Measurements from ENCODE around the gene ODAD3.

Gene ODAD3

DNA sequence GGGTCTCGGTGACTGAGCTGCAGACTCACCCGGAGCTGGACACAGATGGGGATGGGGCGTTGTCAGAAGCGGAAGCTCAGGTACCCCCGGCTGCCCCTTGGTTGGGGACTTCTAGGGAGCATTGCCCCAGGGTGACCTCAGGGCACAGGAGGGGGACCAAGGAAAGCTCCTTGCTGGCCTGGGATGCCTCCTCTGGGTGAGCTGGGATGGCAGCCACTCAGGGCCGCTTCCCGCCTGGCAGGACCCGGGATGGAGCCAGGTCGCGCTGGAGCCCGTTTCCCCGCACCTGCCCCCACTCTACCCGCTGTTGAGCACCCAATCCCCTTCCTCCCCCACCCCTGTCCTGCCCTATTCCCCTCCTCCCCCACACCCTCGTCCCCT, 11.3 kb upstream of the ODAD3 start:
- no peaks in the 10 kb centered on the region for H3K27me3 ChIP-seq (ENCODE audit: insufficient read depth, low read length, poor library complexity)
- no peak overlapping the region for H3K4me2 ChIP-seq (ENCODE audit: insufficient read depth, low read length)
- TF ChIP-seq CTCF (IDR thresholded peaks at IDR 0.05; ENCODE audit: borderline replicate concordance, extremely low read depth, low read length, poor library complexity, severe bottlenecking) (no peak), EZH2 (IDR thresholded peaks at IDR 0.05; ENCODE audit: borderline replicate concordance, low read depth, low read length, severe bottlenecking) (no peak)
- no peaks in the 10 kb centered on the region for H3K9me3 ChIP-seq (ENCODE audit: insufficient read depth, low read length, severe bottlenecking)
- peaks cover 24% of the 10 kb centered on the region for H4K20me1 ChIP-seq (ENCODE audit: insufficient read depth, low read length)
- H2AFZ ChIP-seq (ENCODE audit: low read depth, low read length) = no peak overlapping the region
- H3K27ac ChIP-seq (ENCODE audit: low read length) = no peak overlapping the region
- H3K9ac ChIP-seq (ENCODE audit: low read depth, low read length) = no peak overlapping the region
- H3K36me3 ChIP-seq (ENCODE audit: insufficient read depth, low read length) = peaks cover 80% of the 10 kb centered on the region
- H3K4me1 ChIP-seq (ENCODE audit: insufficient read depth, low read length) = no peaks in the 10 kb centered on the region
- no peak overlapping the region for H3K4me3 ChIP-seq (ENCODE audit: low read depth in 1 of 2, low read length in 2 of 2)
- peaks cover 9% of the 10 kb centered on the region for H3K79me2 ChIP-seq (ENCODE audit: insufficient read depth, low read length)
- DNase-seq (no peak), ATAC-seq (ENCODE audit: insufficient read depth, low read depth) (no peak)

DNA sequence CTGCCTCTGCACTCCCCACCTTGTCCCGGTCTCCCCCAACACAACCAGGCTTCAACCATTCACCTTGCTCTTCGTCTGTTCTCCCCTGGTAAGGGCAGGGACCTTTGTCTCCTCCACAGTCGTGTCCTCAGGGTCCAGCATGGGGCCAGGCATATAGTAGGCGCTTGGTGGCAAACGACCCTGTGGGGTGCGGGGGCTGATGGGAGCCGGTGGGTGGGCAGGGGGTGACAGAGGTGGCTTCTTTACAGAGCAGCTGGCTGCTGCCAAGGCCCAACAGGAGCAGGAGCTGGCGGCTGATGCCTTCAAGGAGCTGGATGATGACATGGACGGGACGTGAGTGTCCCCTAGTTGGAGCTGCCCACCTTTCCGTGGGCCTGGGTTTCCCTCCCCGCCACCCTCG, 10.2 kb upstream of the ODAD3 start:
- no peak overlapping the region for H3K4me2 ChIP-seq (ENCODE audit: insufficient read depth, low read length)
- no peaks in the 10 kb centered on the region for H3K9me3 ChIP-seq (ENCODE audit: insufficient read depth, low read length, severe bottlenecking)
- no peak for TF ChIP-seq EZH2 (IDR thresholded peaks at IDR 0.05; ENCODE audit: borderline replicate concordance, low read depth, low read length, severe bottlenecking)
- no peak for TF ChIP-seq CTCF (IDR thresholded peaks at IDR 0.05; ENCODE audit: borderline replicate concordance, extremely low read depth, low read length, poor library complexity, severe bottlenecking)
- DNase-seq = no peak
- 0 out of 2 replicates have a peak, but pooled peaks cover 3% of the 10 kb centered on the region for H3K4me1 ChIP-seq (ENCODE audit: insufficient read depth, low read length)
- no peak overlapping the region for H3K4me3 ChIP-seq (ENCODE audit: low read depth in 1 of 2, low read length in 2 of 2)
- ATAC-seq (ENCODE audit: insufficient read depth, low read depth) = no peak
- no peak overlapping the region for H3K27ac ChIP-seq (ENCODE audit: low read length)
- H3K27me3 ChIP-seq (ENCODE audit: insufficient read depth, low read length, poor library complexity) = no peaks in the 10 kb centered on the region
- H3K36me3 ChIP-seq (ENCODE audit: insufficient read depth, low read length) = peaks cover 86% of the 10 kb centered on the region
- peaks cover 16% of the 10 kb centered on the region for H3K79me2 ChIP-seq (ENCODE audit: insufficient read depth, low read length)
- H4K20me1 ChIP-seq (ENCODE audit: insufficient read depth, low read length) = peaks cover 31% of the 10 kb centered on the region
- no peak overlapping the region for H2AFZ ChIP-seq (ENCODE audit: low read depth, low read length)
- no peak overlapping the region for H3K9ac ChIP-seq (ENCODE audit: low read depth, low read length)

DNA sequence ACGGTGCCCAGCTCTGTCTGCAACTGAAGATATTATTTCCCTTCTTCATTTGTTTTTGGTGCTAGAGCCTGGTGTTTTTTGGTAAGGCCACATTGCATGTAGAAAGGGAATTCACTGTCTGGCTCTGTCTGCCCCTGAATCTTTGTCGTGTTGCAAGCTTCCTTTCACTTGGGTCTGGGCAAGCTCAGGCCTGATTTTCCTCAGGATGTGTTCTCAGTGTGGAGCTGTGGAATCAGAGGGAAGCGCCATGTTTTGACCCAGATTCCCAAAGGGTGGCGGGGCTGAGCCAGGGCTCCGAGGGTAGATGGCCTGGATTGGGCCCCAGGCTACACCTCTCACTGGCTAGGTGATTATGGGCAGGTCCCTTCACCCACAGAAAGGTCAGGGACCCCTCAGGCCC, 9.1 kb upstream of the ODAD3 start:
- no peaks in the 10 kb centered on the region for H3K9me3 ChIP-seq (ENCODE audit: insufficient read depth, low read length, severe bottlenecking)
- DNase-seq (no peak), ATAC-seq (ENCODE audit: insufficient read depth, low read depth) (no peak)
- 0 out of 2 replicates have a peak, but pooled peaks cover 3% of the 10 kb centered on the region for H3K4me1 ChIP-seq (ENCODE audit: insufficient read depth, low read length)
- H3K36me3 ChIP-seq (ENCODE audit: insufficient read depth, low read length) = peaks cover 84% of the 10 kb centered on the region
- peaks cover 31% of the 10 kb centered on the region for H4K20me1 ChIP-seq (ENCODE audit: insufficient read depth, low read length)
- no peak overlapping the region for H3K9ac ChIP-seq (ENCODE audit: low read depth, low read length)
- TF ChIP-seq EZH2 (IDR thresholded peaks at IDR 0.05; ENCODE audit: borderline replicate concordance, low read depth, low read length, severe bottlenecking) (no peak), CTCF (IDR thresholded peaks at IDR 0.05; ENCODE audit: borderline replicate concordance, extremely low read depth, low read length, poor library complexity, severe bottlenecking) (no peak)
- H3K79me2 ChIP-seq (ENCODE audit: insufficient read depth, low read length) = peaks cover 17% of the 10 kb centered on the region
- H2AFZ ChIP-seq (ENCODE audit: low read depth, low read length) = no peak overlapping the region
- H3K4me2 ChIP-seq (ENCODE audit: insufficient read depth, low read length) = no peak overlapping the region
- no peaks in the 10 kb centered on the region for H3K27me3 ChIP-seq (ENCODE audit: insufficient read depth, low read length, poor library complexity)
- H3K4me3 ChIP-seq (ENCODE audit: low read depth in 1 of 2, low read length in 2 of 2) = no peak overlapping the region
- H3K27ac ChIP-seq (ENCODE audit: low read length) = no peak overlapping the region

GRCh38 chr19:11437955-11438354, 3.0 kb upstream of the ODAD3 start:
- Histone ChIP-seq H3K27me3 (ENCODE audit: insufficient read depth, low read length, poor library complexity) (no peaks in the 10 kb centered on the region), H3K4me2 (ENCODE audit: insufficient read depth, low read length) (no peak overlapping the region), H3K9ac (ENCODE audit: low read depth, low read length) (no peak overlapping the region), H3K4me1 (ENCODE audit: insufficient read depth, low read length) (peaks cover 36% of the 10 kb centered on the region), H3K36me3 (ENCODE audit: insufficient read depth, low read length) (peaks cover 62% of the 10 kb centered on the region), H3K27ac (ENCODE audit: low read length) (no peak overlapping the region), H2AFZ (ENCODE audit: low read depth, low read length) (no peak overlapping the region), H3K9me3 (ENCODE audit: insufficient read depth, low read length, severe bottlenecking) (no peaks in the 10 kb centered on the region), H4K20me1 (ENCODE audit: insufficient read depth, low read length) (peaks cover 26% of the 10 kb centered on the region), H3K79me2 (ENCODE audit: insufficient read depth, low read length) (peaks cover 33% of the 10 kb centered on the region), H3K4me3 (ENCODE audit: low read depth in 1 of 2, low read length in 2 of 2) (no peak overlapping the region)
- DNase-seq (no peak), ATAC-seq (ENCODE audit: insufficient read depth, low read depth) (no peak)
- TF ChIP-seq EZH2 (IDR thresholded peaks at IDR 0.05; ENCODE audit: borderline replicate concordance, low read depth, low read length, severe bottlenecking) (no peak), CTCF (IDR thresholded peaks at IDR 0.05; ENCODE audit: borderline replicate concordance, extremely low read depth, low read length, poor library complexity, severe bottlenecking) (no peak)

All from DND-41 (cell line).